Retinal pigment epithelial cell (primary cell): ENCODE results near the gene PHKA2.

ENCODE experiments used
- DNase-seq: peaks from one replicate; pipeline ENCODE4 v3.0.0-alpha.2; 2010; ENCODE audit warnings: low read depth
- H3K4me3 ChIP-seq: 2 replicates; pipeline ENCODE4 v1.5.1; 2011; ENCODE audit warnings: mild to moderate bottlenecking, low read length, control low read depth, moderate library complexity
- TF ChIP-seq, protein P1 (sequence below): conservative IDR thresholded peaks from 2 replicates; pipeline ENCODE4 v1.5.1; 2011; ENCODE audit warnings: low read depth, low read length, control low read depth, inconsistent platforms

PHKA2 gene

DNA sequence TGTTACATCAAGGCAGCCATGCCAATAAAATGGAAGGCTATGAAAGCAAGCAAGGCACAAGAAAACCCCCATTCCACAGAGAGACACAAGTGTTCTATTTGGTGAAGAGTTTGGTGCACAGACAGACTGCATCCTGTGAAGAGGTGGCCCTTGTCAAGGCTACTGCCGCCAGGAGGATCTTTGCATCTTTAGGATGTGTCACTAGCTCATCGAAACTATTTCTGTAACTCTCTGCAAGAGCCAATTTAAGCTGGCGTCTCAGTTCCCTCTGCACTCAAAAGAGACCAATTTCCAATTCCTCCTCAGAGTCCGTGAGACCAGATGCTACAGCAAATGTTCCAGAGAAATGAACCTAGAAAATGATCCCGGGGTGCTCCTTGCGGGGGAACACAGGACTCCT is 91.0 kb downstream of the PHKA2 start:
- TF ChIP-seq, protein P1, sequence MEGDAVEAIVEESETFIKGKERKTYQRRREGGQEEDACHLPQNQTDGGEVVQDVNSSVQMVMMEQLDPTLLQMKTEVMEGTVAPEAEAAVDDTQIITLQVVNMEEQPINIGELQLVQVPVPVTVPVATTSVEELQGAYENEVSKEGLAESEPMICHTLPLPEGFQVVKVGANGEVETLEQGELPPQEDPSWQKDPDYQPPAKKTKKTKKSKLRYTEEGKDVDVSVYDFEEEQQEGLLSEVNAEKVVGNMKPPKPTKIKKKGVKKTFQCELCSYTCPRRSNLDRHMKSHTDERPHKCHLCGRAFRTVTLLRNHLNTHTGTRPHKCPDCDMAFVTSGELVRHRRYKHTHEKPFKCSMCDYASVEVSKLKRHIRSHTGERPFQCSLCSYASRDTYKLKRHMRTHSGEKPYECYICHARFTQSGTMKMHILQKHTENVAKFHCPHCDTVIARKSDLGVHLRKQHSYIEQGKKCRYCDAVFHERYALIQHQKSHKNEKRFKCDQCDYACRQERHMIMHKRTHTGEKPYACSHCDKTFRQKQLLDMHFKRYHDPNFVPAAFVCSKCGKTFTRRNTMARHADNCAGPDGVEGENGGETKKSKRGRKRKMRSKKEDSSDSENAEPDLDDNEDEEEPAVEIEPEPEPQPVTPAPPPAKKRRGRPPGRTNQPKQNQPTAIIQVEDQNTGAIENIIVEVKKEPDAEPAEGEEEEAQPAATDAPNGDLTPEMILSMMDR, result no peak
- H3K4me3 ChIP-seq, result no peak overlapping the region
- DNase-seq, result no peak

DNA sequence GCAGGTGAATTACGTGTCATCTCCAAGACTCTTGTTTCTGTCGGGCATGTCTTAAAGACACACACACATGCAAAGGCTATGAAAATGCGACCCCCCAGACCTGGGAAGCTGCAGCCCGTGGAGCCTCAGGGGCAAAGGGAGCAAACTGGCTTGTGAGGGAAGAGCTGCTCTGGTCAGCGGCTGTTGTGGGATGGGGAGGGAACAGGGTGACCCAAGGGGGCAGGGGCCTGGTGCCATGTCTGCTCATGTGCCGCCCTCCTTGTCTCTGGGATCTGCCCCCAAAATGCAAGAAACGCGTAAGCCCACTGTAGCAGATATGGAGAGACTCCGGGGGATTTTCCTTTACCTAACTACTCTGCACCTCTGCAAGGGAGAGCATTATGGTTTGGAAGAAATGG is 92.4 kb downstream of the PHKA2 start:
- no peak overlapping the region for H3K4me3 ChIP-seq

DNA sequence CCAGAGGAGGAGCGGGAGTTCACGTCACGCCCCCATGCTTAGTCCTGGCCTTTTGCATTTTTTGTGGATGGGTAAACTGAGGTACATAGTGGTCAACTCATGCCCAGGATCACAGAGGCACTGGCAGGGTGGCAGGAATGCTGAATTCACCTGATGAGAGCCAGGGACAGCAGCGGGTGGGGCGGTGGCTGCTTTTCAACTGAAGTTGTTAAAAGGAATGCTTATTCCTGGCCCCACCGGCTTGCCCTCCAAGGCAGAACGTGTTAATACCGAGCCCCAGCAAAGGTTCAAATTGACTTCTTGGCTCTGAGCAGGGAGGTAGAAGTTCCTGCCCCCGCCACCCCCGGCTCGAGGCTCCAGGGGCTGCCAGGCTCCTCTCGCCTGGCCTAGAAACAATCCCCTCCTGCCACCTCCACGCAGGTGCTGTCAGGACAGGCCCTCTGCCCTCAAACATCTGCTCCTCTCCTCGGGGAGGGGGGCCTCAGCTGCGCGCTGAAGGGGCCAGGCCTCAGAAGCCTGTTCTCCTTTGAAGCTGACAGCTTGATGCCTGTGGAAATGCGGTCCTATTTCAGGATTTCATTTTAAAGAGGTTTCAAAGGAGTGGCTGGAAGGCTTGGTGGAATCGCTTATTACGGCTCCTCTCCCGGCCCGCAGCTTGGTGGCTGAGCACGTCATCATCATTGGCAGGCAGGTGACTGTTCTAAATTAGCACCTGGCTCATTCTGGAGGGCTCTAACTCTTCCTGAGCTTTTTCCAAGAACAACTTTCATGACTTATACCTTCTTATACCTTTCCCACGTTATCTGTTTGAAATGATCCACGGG is 93.0 kb downstream of the PHKA2 start:
- TF ChIP-seq, protein P1, result no peak
- H3K4me3 ChIP-seq, result no peak overlapping the region
- no peak for DNase-seq

More for the DNA sequence above, 92.4 kb downstream of the PHKA2 start:
- DNase-seq, result no peak
- TF ChIP-seq, protein P1, result no peak

DNA sequence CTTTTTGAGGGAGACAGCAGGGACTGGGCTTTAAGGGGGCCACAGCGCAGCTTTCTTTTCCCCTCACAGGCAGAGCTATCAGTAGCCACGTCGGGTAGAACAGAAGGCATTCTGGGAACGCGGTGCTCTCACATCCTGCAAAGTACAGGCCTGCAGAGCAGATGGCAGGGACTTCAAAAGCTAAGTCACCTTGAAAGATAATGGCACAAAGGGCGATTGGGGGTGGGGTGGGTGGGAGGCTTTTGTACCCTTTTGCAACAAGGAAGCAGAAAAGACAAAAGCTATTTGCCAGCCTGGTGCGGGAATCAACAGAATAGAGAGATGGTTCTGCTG is 93.9 kb downstream of the PHKA2 start:
- H3K4me3 ChIP-seq, result no peak overlapping the region
- TF ChIP-seq, protein P1, result no peak
- DNase-seq, result no peak

DNA sequence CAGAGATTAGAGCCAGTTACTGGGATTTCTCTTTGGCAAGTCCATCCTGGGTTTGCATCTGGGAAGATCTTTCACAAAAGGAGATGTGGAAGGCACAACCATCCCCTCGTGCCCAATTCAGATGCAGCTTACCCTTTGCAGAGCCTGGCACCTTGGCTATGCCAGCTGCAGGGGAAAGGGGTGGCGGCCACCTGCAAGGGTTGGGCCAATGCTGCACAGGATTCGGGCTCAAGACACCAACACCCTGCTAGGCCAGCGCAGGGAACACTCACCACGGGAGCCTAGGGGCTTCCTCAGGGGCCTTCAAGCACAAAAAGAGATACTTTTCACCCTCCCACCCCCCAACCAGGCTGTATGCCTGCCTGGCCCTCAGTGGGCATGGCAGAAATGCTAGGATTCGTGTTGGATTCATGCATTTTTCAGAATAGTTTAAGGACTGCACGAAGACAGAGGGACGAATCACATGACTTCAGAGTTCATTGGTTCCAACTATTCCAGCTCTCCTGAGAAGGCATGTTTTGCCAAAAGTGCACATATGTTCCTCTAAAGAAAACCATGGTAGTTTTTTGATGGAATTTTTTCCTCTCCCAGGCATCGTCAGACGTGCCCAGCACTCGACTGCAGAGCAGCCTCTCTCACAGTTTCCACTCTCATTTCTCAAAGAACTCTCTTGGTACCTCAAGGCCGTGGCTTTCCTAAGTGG is 94.4 kb downstream of the PHKA2 start:
- no peak for DNase-seq
- TF ChIP-seq, protein P1, result no peak
- no peak overlapping the region for H3K4me3 ChIP-seq

DNA sequence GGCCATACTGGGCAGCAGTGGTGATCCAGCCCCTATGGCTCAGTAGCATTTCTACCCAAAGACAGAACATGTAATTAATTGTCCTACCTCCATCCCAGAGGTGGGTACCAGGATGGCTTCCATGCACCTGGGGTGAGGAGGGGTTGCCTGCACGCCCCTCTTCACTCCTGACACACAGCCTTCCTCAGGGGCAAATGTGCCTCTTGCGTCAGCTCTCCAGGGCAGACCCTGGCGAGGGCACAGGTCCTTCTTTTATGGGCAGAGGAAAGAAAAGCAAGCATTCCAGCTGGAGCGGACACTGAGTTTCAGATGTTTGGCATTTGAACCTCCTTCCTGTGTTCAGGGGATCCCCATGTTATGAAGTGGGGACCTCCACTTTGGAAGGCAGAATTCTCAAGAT is 95.6 kb downstream of the PHKA2 start:
- TF ChIP-seq, protein P1, result no peak
- no peak overlapping the region for H3K4me3 ChIP-seq
- no peak for DNase-seq

DNA sequence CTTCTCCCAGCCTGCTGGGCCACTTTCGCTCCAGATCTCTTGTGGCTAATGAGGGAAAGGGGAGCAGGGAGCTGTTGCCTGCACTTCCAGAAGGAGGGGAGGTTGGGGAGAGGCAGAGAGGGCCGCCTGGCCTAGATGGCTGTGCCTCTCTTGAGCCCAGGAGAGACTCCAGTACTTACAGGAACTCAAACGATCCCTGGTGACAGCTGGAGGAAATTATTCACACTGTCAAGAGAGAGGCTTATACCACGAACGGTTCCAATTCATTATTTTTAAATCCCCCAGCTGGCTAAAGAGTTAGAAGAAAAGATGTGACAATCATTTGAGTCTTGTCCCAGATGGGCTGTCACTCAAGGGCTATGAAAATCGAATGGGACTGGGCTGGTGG is 96.1 kb downstream of the PHKA2 start:
- TF ChIP-seq, protein P1, result no peak
- DNase-seq, result no peak

More for the DNA sequence above, 96.1 kb downstream of the PHKA2 start:
- H3K4me3 ChIP-seq, result no peak overlapping the region
